GM13977 (cell line): Measurements from ENCODE around the gene CSNK1G1.
"Not testable (repeated sequence)": the region's sequence is repeated elsewhere in the genome, so short reads cannot be mapped to it uniquely, and the experiment has no call there.

ENCODE experiments used
- DNase-seq: peaks from one replicate; pipeline ENCODE4 v3.0.0; 2012; ENCODE audit warnings: low spot score
- CTCF ChIP-seq: IDR thresholded peaks from 2 replicates; pipeline ENCODE4 v1.5.1; 2012; ENCODE audit warnings: mild to moderate bottlenecking, control low read depth; ENCODE audit not compliant: insufficient read depth; ENCODE audit errors: extremely low read depth, missing control alignments
- in situ Hi-C: fragments of 300-500 bp; cut with MboI; formaldehyde crosslinking; loops from one replicate; pipeline ENCODE4 v1.12.0; 2022; ENCODE audit warnings: low sequenced_read_pairs, low pct_unique_long_range_greater_than_20kb, mixed read lengths, inconsistent platforms; ENCODE audit not compliant: unreplicated experiment

The CSNK1G1 gene

GRCh38 chr15:64349375-64349774, 6.6 kb downstream of the CSNK1G1 start:
- no peak for TF ChIP-seq CTCF
- no peak for DNase-seq
- in situ Hi-C loops, result no loop called here

GRCh38 chr15:64348455-64348854, 7.5 kb downstream of the CSNK1G1 start:
- no peak for DNase-seq
- in situ Hi-C loops, result no loop called here
- no peak for TF ChIP-seq CTCF

GRCh38 chr15:64346242-64346641, 9.7 kb downstream of the CSNK1G1 start:
- in situ Hi-C loops, result not testable (repeated sequence)

GRCh38 chr15:64344651-64345294, 11.2 kb downstream of the CSNK1G1 start:
- in situ Hi-C loops, result no loop called here
- no peak for DNase-seq
- no peak for TF ChIP-seq CTCF

More at GRCh38 chr15:64346242-64346641, 9.7 kb downstream of the CSNK1G1 start:
- not testable (repeated sequence) for DNase-seq

GRCh38 chr15:64343841-64344240, 12.1 kb downstream of the CSNK1G1 start:
- DNase-seq, result no peak
- in situ Hi-C loops, result no loop called here
- TF ChIP-seq CTCF, result no peak

GRCh38 chr15:64343222-64343621, 12.8 kb downstream of the CSNK1G1 start:
- no peak for TF ChIP-seq CTCF
- DNase-seq, result no peak
- in situ Hi-C loops, result no loop called here

GRCh38 chr15:64341961-64342360, 14.0 kb downstream of the CSNK1G1 start:
- DNase-seq, result no peak
- in situ Hi-C loops, result no loop called here
- TF ChIP-seq CTCF, result no peak
